ENCODE measurements around the gene PARP12.

Gene PARP12

DNA sequence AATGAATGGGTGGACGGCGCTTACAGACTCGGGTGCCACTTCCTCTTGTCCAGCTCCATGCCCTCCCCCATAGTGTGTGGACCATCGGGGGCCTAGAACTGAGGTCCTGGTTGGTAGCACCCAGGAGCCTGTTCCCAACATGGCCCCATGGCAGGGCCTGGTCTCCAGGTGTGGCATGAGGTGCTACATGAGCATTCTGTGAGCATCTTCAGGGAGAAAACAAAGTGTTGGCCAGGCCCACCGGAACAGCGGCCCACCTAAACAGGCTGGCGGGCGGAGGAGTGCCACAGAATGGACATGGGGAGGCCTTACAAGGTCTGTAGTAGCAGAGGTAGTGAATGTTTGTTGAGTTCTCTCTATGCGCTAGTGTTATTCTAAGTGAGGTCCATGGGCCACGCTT is 76.9 kb downstream of the PARP12 start:
- TF ChIP-seq, protein P1, sequence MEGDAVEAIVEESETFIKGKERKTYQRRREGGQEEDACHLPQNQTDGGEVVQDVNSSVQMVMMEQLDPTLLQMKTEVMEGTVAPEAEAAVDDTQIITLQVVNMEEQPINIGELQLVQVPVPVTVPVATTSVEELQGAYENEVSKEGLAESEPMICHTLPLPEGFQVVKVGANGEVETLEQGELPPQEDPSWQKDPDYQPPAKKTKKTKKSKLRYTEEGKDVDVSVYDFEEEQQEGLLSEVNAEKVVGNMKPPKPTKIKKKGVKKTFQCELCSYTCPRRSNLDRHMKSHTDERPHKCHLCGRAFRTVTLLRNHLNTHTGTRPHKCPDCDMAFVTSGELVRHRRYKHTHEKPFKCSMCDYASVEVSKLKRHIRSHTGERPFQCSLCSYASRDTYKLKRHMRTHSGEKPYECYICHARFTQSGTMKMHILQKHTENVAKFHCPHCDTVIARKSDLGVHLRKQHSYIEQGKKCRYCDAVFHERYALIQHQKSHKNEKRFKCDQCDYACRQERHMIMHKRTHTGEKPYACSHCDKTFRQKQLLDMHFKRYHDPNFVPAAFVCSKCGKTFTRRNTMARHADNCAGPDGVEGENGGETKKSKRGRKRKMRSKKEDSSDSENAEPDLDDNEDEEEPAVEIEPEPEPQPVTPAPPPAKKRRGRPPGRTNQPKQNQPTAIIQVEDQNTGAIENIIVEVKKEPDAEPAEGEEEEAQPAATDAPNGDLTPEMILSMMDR (IDR thresholded peaks at IDR 0.05; ENCODE audit: low read depth, low read length), result no peak
- no peak for DNase-seq (ENCODE audit: extremely low read depth, low read depth)

DNA sequence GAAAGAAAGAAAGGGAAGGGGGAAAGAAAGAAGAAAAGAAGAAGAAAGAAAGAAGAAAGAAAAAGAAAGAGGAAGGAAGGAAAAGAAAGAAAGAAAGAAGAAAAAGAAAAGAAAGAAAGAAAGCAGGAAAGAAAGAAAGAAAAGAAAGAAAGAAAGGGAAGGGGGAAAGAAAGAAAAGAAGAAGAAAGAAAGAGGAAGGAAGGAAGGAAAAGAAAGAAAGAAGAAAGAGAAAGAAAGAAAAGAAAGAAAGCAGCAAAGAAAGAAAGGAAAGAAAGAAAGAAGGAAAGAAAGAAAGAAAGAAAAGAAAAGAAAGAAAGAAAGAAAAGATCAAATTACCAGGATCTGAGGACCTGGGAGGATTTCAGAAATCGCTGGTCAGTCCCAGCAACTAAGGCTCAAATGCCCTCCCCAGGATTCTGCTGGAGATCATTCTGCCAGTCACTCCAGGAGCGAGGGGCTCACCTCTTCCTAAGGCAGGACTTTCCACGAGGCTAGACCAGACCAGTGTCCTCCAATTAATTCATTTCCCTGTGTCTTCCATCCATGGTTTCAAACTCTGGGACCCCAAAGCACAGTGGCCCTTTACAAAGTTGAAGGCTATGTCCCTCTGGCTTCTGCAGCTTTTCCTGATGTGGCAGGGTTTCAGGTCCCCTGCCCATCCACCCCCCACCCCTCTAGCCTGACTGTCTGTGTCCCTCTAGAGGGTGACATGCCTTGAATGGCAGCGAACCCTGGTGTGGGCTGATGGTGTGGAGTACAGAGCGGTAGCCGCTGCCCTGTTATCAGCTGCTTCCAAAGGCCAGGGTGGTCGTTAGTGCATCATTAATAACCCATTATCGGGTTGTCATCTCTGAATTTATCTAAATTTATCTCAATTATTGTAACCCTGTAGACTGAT is 77.9 kb downstream of the PARP12 start:
- TF ChIP-seq, protein P1 (IDR thresholded peaks at IDR 0.05; ENCODE audit: low read depth, low read length), result no peak
- no peak for DNase-seq (ENCODE audit: extremely low read depth, low read depth)

DNA sequence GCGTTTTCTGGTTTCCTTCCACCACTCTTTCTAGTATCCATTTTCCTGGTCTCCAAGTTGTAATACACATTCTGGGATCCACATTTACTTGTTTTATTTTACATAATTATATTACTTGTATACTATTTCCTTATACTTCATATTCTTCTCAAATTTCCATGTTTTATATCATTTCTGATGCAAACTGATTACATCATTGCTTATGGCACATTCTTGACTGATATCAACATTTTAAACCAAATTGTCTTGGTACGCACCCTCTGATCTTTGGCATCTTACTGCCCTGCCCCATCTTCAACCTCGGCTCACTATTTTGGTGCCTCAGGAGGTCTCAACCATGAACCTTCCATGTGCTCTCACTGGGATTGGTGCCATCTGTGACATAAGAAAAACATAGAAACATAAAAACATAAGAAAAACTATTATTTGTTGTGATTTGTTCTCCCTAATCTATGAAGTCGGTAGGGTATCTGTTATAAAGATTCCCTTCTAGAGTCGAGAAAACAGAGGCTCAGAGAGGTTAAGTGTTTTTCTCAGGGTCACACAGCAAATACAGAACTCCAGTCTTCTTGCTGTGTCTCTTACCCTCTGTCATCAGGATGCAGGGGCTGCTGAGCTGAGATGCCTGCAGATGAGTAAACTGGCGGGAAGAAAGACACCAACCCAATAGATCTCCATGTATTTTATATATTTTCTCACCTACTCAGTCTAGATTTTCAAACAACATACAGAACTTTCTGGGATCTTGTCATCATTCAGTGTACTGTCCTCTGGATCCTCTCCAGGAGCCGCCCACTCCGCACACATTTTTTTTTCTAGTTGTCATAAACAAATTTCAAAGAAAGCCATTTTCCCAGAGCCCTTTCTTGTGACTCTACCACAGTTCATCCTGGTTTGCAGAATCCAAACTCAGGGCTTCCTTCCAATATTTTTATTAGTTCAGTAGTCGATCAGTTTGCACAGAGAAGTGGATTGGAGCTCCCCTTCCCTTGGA is 79.5 kb downstream of the PARP12 start:
- DNase-seq (ENCODE audit: extremely low read depth, low read depth), result no peak
- TF ChIP-seq, protein P1 (IDR thresholded peaks at IDR 0.05; ENCODE audit: low read depth, low read length), result no peak

DNA sequence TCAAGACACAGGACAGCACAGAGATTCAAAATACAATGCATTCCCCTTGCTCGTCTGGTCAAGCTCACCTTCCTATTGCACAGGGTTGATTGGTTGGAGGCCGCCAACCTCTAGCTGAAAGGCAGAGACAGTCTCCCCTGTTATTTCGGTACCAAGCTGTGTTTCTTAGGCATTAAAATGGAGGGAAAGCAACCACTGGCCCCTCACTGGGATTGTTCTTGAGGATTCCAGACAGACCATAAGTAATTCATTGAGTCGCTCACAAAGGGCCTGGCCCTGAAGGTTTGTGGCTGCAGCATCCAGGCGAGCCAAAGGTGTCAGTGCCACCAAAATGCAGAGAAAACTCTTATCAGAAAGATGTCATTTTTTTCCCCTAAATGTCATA is 81.2 kb downstream of the PARP12 start:
- TF ChIP-seq, protein P1 (IDR thresholded peaks at IDR 0.05; ENCODE audit: low read depth, low read length), result no peak
- DNase-seq (ENCODE audit: extremely low read depth, low read depth), result no peak

- TF ChIP-seq, protein P1 (IDR thresholded peaks at IDR 0.05; ENCODE audit: low read depth, low read length), result no peak
- DNase-seq (ENCODE audit: extremely low read depth, low read depth), result no peak
Observed at GRCh38 chr7:139976838-139977656, 85.7 kb downstream of the PARP12 start.

DNA sequence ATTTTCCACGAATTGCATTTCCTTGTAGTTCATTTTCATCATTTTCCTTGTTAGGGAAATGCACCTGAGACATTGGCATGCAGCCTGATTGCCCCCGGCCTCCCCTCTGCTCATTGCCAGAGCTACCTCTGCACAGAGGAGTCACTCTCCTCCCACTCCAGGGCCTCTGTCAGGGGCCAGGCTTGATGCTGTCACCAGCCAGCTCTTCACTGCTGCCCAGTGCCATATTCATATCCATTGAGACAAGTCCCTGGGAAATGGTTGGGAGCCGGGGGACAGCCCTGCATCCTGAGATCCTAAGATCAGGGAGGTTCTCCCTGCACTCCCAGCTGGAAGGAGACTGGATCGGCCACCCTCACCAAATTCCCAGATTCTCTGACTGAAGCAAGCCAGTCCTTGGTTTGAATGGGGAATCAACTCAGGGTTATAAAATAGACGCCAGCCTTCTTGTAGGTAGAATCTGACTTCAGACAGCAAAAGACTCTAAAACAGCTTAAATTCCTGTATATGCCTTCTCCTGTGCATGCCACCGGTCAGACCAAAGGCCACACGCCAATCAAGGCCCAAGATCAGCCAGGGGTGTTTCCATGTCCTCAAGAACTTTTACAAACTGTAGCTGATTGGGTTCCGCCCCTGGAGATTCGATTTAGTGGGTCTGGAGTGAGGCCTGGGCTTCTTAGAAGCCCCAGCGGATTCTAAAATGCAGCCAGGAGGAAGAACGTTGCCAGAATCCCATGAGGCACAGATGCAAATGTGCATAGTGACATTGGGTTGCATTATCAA is 86.5 kb downstream of the PARP12 start:
- DNase-seq (ENCODE audit: extremely low read depth, low read depth), result no peak
- TF ChIP-seq, protein P1 (IDR thresholded peaks at IDR 0.05; ENCODE audit: low read depth, low read length), result no peak

Measured in AG09319 (cell line).